Measurements from ENCODE around the gene DNER.
"Not testable (repeated sequence)": the region's sequence is repeated elsewhere in the genome, so short reads cannot be mapped to it uniquely, and the experiment has no call there.

Gene DNER

GRCh38 chr2:229714736-229715541, 584 bp upstream of the DNER start:
- peak; percentile 68 for DNase-seq (ENCODE audit: low spot score)

- no peak for DNase-seq (ENCODE audit: low spot score)
Measured at GRCh38 chr2:229713371-229714079, 830 bp downstream of the DNER start.

GRCh38 chr2:229712136-229712535, 2.2 kb downstream of the DNER start:
- no peak for DNase-seq (ENCODE audit: low spot score)

DNA sequence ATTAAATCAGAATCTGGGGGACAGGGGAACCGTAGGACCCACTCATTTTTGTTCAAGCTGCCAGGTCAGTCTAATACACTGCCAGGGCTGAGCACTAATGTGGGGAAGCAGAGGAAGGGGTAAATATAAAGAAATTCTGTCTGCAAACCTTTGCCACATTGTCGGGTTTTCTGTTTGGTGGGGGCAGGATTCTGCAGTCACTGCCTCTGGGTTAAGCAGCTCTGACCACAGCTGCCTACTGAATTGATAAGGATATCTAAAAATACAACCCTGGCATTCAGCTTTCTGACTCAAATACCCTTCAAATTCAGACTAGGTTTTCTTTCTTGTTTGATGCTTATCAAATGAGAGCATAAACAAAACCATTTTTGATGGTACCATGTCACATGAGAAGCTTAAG, 6.0 kb downstream of the DNER start:
- DNase-seq (ENCODE audit: low spot score) = no peak

DNA sequence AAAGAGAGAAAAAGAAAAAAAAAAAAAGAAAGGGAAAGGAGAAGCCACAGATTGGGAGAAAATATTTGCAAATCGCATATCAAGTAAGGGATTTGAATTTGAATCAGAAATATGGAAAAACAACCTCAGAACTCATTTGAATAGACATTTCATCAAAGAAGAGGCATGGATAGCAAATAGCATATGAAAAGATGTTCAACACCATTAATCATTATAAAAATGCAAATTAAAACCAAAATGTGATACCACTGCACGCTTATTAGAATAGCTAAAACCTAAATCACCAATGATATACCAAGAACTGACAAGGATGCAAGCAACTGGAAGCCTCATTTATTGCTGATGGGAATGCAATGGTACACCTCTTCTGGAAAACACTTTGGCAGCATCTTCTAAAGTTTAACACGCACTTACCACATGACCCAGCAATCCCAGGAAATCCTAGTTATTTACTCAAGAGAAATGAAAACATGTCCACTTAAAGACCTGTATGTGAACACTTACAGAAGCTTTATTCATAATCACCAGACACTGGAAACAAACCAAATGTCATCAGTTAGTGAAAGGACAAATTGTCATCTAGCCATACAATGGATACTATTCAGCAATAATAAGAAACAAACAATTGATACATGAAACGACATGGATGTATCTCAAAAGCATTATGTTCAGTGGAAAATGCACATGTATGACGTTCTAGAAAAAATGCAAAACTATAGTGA, 10.3 kb downstream of the DNER start:
- DNase-seq (ENCODE audit: low spot score) = no peak

DNA sequence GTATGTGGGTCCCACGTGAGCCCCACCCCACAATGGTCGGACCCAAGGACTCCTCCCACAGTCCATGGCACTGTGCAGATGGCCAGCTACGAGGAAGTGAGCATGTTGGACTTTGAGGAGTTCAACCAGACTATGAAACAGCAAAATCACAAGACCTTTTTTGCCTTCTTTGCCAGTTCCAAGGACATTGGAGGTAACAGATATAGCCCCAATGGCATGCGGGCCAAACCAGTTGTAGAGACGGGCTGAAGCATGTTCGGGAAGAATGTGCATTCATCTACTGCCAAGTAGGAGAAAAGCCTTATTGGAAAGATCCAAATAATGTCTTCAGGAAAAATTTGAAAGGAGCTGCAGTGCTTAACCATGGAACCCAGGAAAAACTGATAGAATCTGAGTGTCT, 12.6 kb downstream of the DNER start:
- no peak for DNase-seq (ENCODE audit: low spot score)

GRCh38 chr2:229701062-229701461, 13.3 kb downstream of the DNER start:
- no peak for DNase-seq (ENCODE audit: low spot score)

- no peak for DNase-seq (ENCODE audit: low spot score)
Measured at GRCh38 chr2:229695961-229696360, 18.4 kb downstream of the DNER start.

DNA sequence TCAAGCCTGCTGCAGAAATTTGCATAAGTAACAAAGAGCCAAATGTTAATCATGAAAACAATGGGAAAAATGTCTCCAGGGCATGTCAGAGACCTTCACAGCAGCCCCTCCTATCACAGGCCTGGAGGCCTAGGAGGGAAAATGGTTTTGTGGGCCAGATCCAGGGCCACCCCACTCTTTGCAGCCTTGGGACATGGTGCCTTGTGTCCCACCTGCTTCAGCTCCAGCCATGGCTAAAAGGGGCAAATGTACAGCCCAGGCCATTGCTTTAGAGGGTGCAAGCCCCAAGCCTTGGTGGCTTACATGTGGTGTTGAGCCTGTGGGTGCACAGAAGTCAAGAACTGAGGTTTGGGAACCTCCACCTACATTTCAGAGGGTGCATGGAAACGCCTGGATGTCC, 20.5 kb downstream of the DNER start:
- DNase-seq (ENCODE audit: low spot score) = not testable (repeated sequence)

GRCh38 chr2:229691631-229692030, 22.7 kb downstream of the DNER start:
- no peak for DNase-seq (ENCODE audit: low spot score)

- no peak for DNase-seq (ENCODE audit: low spot score)
Measured at GRCh38 chr2:229689307-229689839, 25.0 kb downstream of the DNER start.

GRCh38 chr2:229688141-229688540, 26.2 kb downstream of the DNER start:
- DNase-seq (ENCODE audit: low spot score) = no peak

DNA sequence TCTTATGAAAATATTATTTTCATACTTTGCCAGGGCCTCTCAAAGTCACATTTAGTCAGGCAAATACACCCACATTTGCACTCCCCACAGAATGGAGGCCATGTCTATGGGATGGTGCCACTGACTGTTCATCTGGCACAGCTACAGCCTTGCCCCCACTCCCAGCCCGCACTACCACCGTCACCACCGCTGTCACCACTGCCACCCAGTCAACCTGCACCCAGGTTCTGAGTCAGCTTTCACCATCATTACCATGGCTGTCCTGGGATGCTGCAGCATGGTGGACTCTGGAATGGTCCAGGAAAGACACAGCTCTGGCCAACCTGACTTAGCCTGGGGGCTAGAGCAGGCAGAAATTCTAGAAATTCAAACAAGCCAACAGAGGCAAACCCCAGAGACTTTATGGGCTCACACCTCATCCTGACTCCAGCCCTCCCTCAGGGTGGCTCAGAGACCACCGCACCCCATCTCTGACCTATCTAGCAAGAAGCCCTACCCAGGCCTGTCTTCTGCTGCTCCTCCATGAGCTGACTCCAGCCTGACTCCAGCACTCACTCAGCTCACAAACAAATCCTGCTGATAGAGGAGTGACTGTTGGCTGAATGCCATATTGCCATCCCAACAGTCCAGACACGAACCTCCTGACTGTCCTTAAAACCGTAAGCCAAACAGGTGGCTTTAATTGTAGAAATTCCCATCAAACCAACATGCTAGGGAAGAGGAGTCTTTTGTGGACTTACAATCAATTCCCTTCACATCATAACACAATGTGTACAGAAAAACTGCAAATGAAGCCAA, 28.0 kb downstream of the DNER start:
- DNase-seq (ENCODE audit: low spot score) = no peak

- no peak for DNase-seq (ENCODE audit: low spot score)
Measured at GRCh38 chr2:229684942-229685562, 29.3 kb downstream of the DNER start.

DNA sequence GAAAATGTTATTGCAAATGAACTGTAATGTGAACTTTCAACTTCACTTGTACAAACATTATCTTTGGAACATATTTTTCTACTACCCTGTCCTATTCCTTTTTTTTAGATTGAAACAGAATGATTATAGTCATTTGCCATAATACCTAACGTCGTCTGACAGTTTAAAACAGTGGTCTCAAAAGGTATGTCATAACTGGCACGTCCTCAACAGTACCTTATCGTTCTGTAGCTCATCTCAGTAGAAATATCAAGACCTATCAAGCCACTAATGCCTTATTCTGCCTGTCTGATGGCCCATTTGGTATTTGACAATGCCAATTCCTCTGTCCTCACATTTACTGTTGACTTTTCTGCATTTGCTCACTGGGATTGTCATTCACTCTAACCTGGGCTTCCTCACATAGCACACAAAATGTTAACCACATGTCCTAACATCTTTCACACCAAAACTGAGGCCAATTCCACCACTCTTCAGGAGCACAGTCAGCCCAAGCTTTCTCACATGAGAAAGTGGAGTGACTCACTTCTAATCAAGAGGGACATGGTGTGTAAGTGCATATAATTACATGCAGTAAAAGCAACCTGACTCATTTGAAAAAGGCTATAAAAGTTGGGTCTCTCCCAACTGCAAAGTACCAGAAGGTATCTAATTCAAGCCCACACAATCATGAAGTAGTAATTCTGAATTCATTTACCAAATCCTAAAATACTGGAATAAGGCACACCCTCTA, 34.8 kb downstream of the DNER start:
- DNase-seq (ENCODE audit: low spot score) = no peak

- DNase-seq (ENCODE audit: low spot score) = no peak
Measured at GRCh38 chr2:229675569-229675968, 38.8 kb downstream of the DNER start.

GRCh38 chr2:229674830-229675530, 39.4 kb downstream of the DNER start:
- no peak for DNase-seq (ENCODE audit: low spot score)

- DNase-seq (ENCODE audit: low spot score) = no peak
Measured at GRCh38 chr2:229673676-229674075, 40.7 kb downstream of the DNER start.

DNA sequence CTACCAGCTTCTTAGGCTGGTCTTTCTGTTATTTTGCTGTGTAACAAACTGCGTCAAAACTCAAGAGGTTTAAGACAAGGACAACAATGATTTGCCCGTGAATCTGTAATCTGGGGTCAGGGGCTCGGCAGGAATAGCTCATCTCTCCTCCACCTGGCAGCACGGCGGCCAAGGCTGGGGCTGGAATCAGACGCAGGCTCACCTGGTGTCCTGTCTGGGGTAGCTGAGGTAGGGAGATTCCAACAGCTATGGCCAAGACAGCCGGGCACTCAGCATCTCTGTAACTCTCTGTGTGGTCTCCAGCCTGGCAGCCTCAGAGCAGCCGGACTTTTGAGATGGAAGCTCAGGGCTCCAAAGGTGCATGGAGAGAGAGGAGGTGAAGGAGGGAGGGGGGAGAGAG, 42.3 kb downstream of the DNER start:
- no peak for DNase-seq (ENCODE audit: low spot score)

DNA sequence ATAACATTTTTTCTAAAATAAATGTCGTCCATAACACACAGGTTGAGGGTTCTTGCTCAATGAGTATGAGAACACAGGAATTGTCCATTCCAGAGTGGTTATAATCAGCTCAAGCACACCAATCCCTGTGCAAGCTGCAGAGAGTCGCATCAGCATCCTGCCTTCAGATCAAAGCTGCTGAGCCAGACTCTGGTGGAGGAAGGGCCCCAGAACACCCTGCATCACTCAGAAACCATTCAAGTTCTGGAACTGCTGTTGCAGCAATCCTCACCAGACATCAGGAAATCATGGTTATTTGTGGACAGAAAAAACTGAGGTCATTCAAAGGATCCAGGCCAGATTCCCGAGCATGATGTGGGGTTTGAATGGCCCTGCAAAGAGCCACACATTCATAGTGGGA, 44.5 kb downstream of the DNER start:
- no peak for DNase-seq (ENCODE audit: low spot score)
